ENCODE measurements around the gene PUS7.

PUS7 gene

GRCh38 chr7:105429746-105430612 lies 92.1 kb downstream of the PUS7 start:
- peak; percentile 81 for TF ChIP-seq RAD21 (IDR thresholded peaks at IDR 0.05; ENCODE audit: low read depth)
- no peak for TF ChIP-seq MAX (IDR thresholded peaks at IDR 0.05)

GRCh38 chr7:105426606-105427146 lies 95.4 kb downstream of the PUS7 start:
- TF ChIP-seq EP300 (IDR thresholded peaks at IDR 0.05; ENCODE audit: borderline replicate concordance): no peak
- no peak for TF ChIP-seq EGR1 (IDR thresholded peaks at IDR 0.05)
- no peak for TF ChIP-seq USF1 (IDR thresholded peaks at IDR 0.05)
- TF ChIP-seq TCF12 (IDR thresholded peaks at IDR 0.05; ENCODE audit: low read depth): no peak
- no peak for TF ChIP-seq YY1 (IDR thresholded peaks at IDR 0.05; ENCODE audit: low read depth)
- TF ChIP-seq CEBPB (IDR thresholded peaks at IDR 0.05): no peak

GRCh38 chr7:105423987-105424386 lies 98.1 kb downstream of the PUS7 start:
- TF ChIP-seq YY1 (IDR thresholded peaks at IDR 0.05; ENCODE audit: low read depth): no peak
- no peak for TF ChIP-seq MAX (IDR thresholded peaks at IDR 0.05)

GRCh38 chr7:105413887-105414437 lies 108.1 kb downstream of the PUS7 start:
- TF ChIP-seq CREB1 (IDR thresholded peaks at IDR 0.05; ENCODE audit: low read depth) (no peak), MAX (IDR thresholded peaks at IDR 0.05) (no peak), REST (IDR thresholded peaks at IDR 0.05; ENCODE audit: low read depth) (peak; percentile 80), TEAD4 (IDR thresholded peaks at IDR 0.05) (no peak), FOXM1 (IDR thresholded peaks at IDR 0.05; ENCODE audit: borderline replicate concordance, low read depth) (no peak), ZBTB7A (IDR thresholded peaks at IDR 0.05; ENCODE audit: low read depth) (no peak), TAF1 (IDR thresholded peaks at IDR 0.05; ENCODE audit: low read depth) (no peak), RAD21 (IDR thresholded peaks at IDR 0.05; ENCODE audit: low read depth) (no peak)

- TF ChIP-seq CREB1 (IDR thresholded peaks at IDR 0.05; ENCODE audit: low read depth) (no peak), CEBPB (IDR thresholded peaks at IDR 0.05) (no peak), TCF12 (IDR thresholded peaks at IDR 0.05; ENCODE audit: low read depth) (no peak), FOXM1 (IDR thresholded peaks at IDR 0.05; ENCODE audit: borderline replicate concordance, low read depth) (no peak), ZBTB7A (IDR thresholded peaks at IDR 0.05; ENCODE audit: low read depth) (no peak), EGR1 (IDR thresholded peaks at IDR 0.05) (no peak), MAX (IDR thresholded peaks at IDR 0.05) (no peak), RAD21 (IDR thresholded peaks at IDR 0.05; ENCODE audit: low read depth) (no peak), TAF1 (IDR thresholded peaks at IDR 0.05; ENCODE audit: low read depth) (no peak), YY1 (IDR thresholded peaks at IDR 0.05; ENCODE audit: low read depth) (no peak), EP300 (IDR thresholded peaks at IDR 0.05; ENCODE audit: borderline replicate concordance) (no peak), NFIC (IDR thresholded peaks at IDR 0.05) (no peak), REST (IDR thresholded peaks at IDR 0.05; ENCODE audit: low read depth) (no peak), USF1 (IDR thresholded peaks at IDR 0.05) (no peak), TEAD4 (IDR thresholded peaks at IDR 0.05) (no peak)
Observed at GRCh38 chr7:105408791-105409410, 113.2 kb downstream of the PUS7 start.

All from Ishikawa (cell line).